HTR-8/SVneo (cell line): Measurements from ENCODE around the gene PPTC7.
"Not testable (repeated sequence)": the region's sequence is repeated elsewhere in the genome, so short reads cannot be mapped to it uniquely, and the experiment has no call there.

Experiments used
- DNase-seq: peaks from one replicate; pipeline ENCODE4 v3.0.0; 2011; ENCODE audit warnings: low spot score, mixed read lengths; ENCODE audit not compliant: insufficient read length
- FAIRE-seq: peaks from 2 replicates; lab custom pipeline; 2011; peaks lifted over from hg19 to GRCh38; lab: Jason Lieb, UNC

Gene PPTC7

GRCh38 chr12:110590059-110590458 is 6.9 kb upstream of the PPTC7 start:
- FAIRE-seq, result no peak
- DNase-seq, result no peak

DNA sequence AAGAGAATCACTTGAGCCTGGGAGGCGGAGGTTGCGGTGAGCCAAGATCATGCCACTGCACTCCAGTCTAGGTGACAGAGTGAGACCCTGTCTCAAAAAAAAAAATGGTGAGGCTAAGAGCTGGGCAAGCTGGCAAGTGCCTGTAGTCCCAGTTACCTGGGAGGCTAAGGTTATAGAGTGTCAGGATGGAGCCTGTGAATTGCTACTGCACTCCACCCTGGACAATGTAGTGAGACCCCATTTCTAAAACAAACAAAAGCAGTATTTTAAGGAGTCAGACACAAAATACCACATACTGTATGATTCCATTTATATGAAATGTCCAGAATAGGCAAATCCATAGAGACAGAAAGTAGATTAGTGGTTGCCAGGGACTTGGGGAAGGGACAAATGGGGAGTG is 4.0 kb upstream of the PPTC7 start:
- DNase-seq, FAIRE-seq: not testable (repeated sequence)

- DNase-seq, result no peak
- no peak for FAIRE-seq
Measured at GRCh38 chr12:110585231-110585799, 2.2 kb upstream of the PPTC7 start.

DNA sequence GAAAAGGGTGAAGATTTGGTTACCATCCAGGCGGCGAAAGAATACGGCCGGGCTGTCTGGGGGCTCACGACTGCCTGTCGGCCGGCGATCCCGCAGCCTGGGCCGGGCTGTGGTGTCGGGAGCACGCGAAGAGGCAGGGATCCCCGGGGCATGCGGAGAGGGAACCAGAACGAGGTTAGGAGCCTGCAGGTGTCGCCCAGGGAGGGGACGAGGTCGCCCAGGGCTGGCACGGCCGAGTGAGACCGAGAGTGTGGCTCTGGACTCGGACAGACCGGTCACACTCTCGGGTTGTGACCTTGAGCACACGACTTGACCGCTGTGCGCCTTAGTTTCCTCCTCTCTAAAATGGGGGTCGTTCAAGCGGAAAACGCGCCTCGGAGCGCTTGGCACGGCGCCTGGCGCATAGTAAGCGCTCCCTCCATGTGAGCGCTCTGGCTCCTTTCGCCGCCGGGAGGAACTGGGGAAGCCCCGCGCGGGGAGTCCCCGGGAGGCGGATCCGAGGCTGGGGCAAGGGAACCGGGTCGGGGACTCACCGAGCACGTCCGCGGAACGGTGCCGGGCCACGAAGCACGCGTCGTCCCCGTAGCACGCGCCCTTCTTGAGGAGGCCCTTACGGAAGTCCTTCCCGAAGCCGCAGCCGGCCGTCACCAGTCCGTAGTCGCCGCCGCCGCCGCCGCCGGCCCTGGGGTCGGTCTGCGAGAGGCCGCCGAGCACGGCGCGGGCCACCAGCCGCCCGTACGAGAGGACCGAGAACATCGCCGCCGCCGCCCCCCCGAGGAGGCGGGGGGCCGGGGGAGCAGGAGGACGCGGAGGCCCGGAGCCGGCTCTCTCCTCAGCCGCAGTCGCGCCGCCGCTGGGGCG is 612 bp downstream of the PPTC7 start:
- DNase-seq (no peak), FAIRE-seq (no peak)

- FAIRE-seq, result no peak
- no peak for DNase-seq
Measured at GRCh38 chr12:110581931-110582275, 1.2 kb downstream of the PPTC7 start.

- no peak for DNase-seq
- no peak for FAIRE-seq
Measured at GRCh38 chr12:110579535-110580253, 3.4 kb downstream of the PPTC7 start.

GRCh38 chr12:110578694-110579534 is 4.2 kb downstream of the PPTC7 start:
- DNase-seq (no peak), FAIRE-seq (no peak)

- DNase-seq, result no peak
- FAIRE-seq, result no peak
Measured at GRCh38 chr12:110577864-110578693, 5.0 kb downstream of the PPTC7 start.

DNA sequence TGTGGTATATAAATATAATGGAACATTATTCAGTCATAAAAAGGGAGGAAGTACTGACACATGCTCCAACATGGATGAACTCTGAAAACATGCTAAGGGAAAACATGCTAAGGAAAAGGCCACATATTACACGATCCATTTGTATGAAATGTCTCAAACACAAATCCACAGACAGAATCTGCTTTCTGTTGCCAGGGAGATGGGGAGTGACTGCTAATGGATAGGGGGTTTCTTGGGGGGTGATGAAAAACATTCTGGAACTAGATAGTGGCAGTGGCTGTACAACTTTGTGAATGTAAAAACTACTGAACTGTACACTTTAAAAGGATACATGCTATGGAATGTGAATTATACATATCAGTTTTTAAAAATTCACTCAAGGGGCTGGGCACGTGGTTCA is 6.6 kb downstream of the PPTC7 start:
- FAIRE-seq (no peak), DNase-seq (no peak)

DNA sequence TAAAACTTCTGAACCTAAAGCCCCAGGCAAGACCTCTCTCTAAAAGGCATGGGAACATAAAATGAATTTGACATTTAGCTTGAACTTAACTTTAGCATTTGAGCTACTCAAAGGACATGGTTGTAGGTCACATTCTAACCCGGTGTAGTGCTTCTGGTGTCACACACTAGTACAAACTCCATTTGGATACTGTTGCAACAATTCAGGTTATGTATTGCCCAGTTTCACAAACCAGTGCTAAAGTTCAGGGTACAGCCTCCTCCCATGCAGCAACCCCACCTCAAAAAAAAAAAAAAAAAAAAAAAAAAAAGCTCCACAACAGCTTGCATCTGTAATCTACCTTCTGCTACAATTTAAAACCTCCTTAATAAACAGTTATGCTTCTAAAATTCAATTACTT is 7.8 kb downstream of the PPTC7 start:
- no peak for FAIRE-seq

GRCh38 chr12:110574717-110575230 is 8.3 kb downstream of the PPTC7 start:
- FAIRE-seq, DNase-seq: not testable (repeated sequence)

More for the DNA sequence above, 7.8 kb downstream of the PPTC7 start:
- no peak for DNase-seq

GRCh38 chr12:110574044-110574443 is 9.1 kb downstream of the PPTC7 start:
- DNase-seq (no peak), FAIRE-seq (no peak)

DNA sequence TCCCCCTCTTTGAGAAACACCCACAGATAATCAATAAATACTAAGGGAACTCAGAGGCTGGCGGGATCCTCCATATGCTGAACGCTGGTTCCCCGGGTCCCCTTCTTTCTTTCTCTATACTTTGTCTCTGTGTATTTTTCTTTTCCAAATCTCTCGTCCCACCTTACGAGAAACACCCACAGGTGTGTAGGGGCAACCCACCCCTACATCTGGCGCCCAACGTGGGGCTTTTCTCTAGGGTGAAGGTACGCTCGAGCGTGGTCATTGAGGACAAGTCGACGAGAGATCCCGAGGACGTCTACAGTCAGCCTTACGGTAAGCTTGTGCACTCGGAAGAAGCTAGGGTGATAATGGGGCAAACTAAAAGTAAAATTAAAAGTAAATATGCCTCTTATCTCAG is 12.3 kb downstream of the PPTC7 start:
- FAIRE-seq, DNase-seq: not testable (repeated sequence)

DNA sequence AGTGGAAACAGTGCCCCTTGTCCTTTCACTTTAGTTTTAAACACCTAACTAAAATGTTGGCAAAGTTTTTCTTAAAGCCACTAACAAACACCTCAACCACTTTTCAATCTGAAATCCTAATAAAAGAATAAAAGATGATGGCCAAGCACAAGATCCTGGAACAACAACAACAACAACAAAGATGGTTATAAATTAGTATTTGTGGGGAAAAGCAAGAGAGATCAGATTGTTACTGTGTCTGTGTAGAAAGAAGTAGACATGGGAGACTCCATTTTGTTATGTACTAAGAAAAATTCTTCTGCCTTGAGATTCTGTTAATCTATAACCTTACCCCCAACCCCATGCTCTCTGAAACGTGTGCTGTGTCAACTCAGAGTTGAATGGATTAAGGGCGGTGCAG is 13.3 kb downstream of the PPTC7 start:
- not testable (repeated sequence) for DNase-seq, FAIRE-seq

DNA sequence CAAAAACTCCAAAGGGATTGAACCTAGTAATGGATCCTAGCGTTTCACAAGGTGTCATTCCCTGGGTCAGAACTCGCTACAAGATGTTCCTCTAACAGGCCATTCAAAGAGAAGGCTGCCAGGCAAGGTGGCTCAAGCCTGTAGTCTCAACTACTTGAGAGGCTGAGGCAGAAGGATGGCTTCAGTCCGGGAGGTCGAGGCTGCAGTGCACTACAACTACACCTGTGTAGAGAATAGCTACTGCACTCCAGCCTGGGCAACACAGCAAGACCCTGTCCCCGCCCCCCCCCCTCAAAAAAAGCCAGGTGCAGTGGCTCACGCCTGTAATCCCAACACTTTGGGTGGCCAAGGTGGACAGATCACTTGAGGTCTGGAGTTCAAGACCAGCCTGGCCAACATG is 14.4 kb downstream of the PPTC7 start:
- FAIRE-seq (no peak), DNase-seq (no peak)

GRCh38 chr12:110566993-110567392 is 16.1 kb downstream of the PPTC7 start:
- DNase-seq (no peak), FAIRE-seq (no peak)

DNA sequence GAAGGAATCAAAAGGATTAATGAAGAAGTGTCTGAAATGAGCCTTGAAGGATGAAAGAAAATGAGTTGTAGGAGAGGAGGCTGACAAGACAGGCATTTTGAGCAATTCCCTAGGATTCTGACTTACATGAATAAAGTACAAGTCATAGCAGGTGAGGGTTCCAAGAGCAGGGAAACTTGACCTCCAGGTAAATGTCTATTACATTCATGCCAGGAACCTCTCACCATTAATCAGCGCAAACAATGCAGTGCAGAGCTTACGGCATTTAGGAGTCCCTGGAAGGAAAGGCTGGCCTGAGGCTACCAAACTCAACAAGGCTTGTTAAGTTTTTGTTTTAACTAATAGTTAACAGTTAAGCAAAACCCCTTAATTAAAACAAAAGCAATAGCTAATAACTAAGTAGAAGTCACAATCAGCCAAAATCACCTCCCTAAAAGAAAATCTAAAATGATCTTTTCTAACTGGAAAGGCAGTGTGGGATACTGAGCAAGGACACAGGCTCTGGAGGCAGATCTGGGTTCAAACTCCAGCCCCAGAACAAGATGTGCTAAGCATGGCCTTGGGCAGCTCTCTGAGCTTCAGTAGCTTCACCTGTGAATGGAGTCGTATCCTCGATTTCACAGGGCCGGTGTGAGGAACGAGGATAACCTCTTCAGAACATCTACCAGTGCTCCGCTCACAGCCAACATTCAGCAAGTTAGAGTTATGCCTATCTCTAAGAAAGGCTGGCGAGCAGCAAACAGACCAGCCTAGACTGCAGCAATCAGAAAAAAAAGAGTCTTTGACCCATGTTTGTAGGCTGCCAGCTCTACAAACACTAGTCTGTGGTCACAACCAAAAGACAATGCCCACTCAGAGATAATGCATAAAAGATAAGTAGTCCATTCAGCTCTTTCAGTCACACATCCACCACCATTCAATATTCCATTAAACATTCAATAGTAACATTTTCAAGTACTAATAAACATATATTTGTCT is 16.9 kb downstream of the PPTC7 start:
- DNase-seq (no peak), FAIRE-seq (no peak)

GRCh38 chr12:110564471-110564991 is 18.6 kb downstream of the PPTC7 start:
- DNase-seq, result no peak
- FAIRE-seq, result no peak
